HepG2 (cell line): ENCODE measurements around the gene PM20D1. TPM values are rescaled to one million over a fixed set of nuclear protein-coding genes. Genes with fewer than 3 reads are reported as not detected.

Experiments
- ATAC-seq: fragments of 200-7000 bp; cut with Tn5 transposase; 3 replicates; pipeline ENCODE4 v1.9.1; 2020; ENCODE audit warnings: mild to moderate bottlenecking, moderate library complexity
- BruUV-seq: library from RNA; stranded (reverse); fragments of 400-500 nt; replicated peaks from 2 replicates; lab custom pipeline; 2021; lab: Mats Ljungman, UMichigan
- CTCF ChIA-PET: fragments of 300-600 bp; formaldehyde crosslinking; extraction: SDS; loops from one replicate; lab custom pipeline; 2021; ENCODE audit warnings: low total read pairs, inconsistent platforms, low intra/inter-chr PET ratio; lab: Yijun Ruan, JAX
- POLR2A ChIA-PET: fragments of 350-600 bp; sonication (Branson Sonifier 250); formaldehyde crosslinking; loops from one replicate; lab custom pipeline; 2020; ENCODE audit warnings: antibody characterized with exemption, inconsistent platforms; lab: Yijun Ruan, JAX
- DNase-seq: peaks from one replicate; pipeline ENCODE4 v3.0.0-alpha.2; 2015; ENCODE audit warnings: low spot score
- FAIRE-seq: peaks from 3 replicates; lab custom pipeline; 2011; peaks lifted over from hg19 to GRCh38; lab: Jason Lieb, UNC
- H2AFZ ChIP-seq: one replicate; pipeline ENCODE4 v1.6.1; 2011; ENCODE audit warnings: low read length, inconsistent platforms
- H3K27ac ChIP-seq: fragments of 300-600 bp; 3 replicates; pipeline ENCODE4 v1.8.0; 2011; ENCODE audit warnings: mixed run types, mild to moderate bottlenecking, mixed read lengths, low read length, inconsistent platforms; ENCODE audit not compliant: insufficient read depth; ENCODE audit errors: extremely low read length
- H3K27me3 ChIP-seq, 2 experiments: fragments of 200-600 bp in 1 of 2; 2 replicates in 1 of 2; 3 replicates in 1 of 2; pipeline versions ENCODE4 v1.6.0 to v1.8.0; 2011; ENCODE audit warnings: low read length in 2 of 2, mild to moderate bottlenecking in 2 of 2, moderate library complexity in 2 of 2, inconsistent platforms in 1 of 2; ENCODE audit not compliant: insufficient read depth in 2 of 2, control insufficient read depth in 1 of 2
- H3K36me3 ChIP-seq, 2 experiments: fragments of 200-600 bp in 1 of 2; replicated peaks in 1 of 2; 2 replicates in 1 of 2; 3 replicates in 1 of 2; pipeline versions ENCODE4 v1.5.1 to v1.8.0; 2011; ENCODE audit warnings: low read length in 2 of 2, inconsistent platforms in 1 of 2; ENCODE audit not compliant: insufficient read depth in 2 of 2, control insufficient read depth in 1 of 2
- H3K4me1 ChIP-seq: 2 replicates; pipeline ENCODE4 v1.5.1; 2012; ENCODE audit warnings: low read length, inconsistent platforms; ENCODE audit not compliant: insufficient read depth
- H3K4me2 ChIP-seq: 2 replicates; pipeline ENCODE4 v1.6.0; 2011; ENCODE audit warnings: low read depth, low read length, inconsistent platforms
- H3K4me3 ChIP-seq, 3 experiments: fragments of 200-600 bp in 1 of 3; sonication (generic), shearing (Covaris generic) in 1 of 3; replicated peaks in 1 of 3; 2 replicates each; pipeline ENCODE4 v1.5.1; 2011 to 2016; ENCODE audit warnings: low read length in 3 of 3, inconsistent platforms in 2 of 3, low read depth in 2 of 3, mild to moderate bottlenecking in 2 of 3, control low read depth in 1 of 3, mixed read lengths in 1 of 3; ENCODE audit not compliant: insufficient read depth in 1 of 3
- H3K79me2 ChIP-seq: one replicate; pipeline ENCODE4 v1.6.1; 2011; ENCODE audit warnings: low read length, inconsistent platforms; ENCODE audit not compliant: insufficient read depth
- H3K9ac ChIP-seq: 2 replicates; pipeline ENCODE4 v1.6.0; 2011; ENCODE audit warnings: mild to moderate bottlenecking, low read depth, low read length, inconsistent platforms; ENCODE audit not compliant: insufficient read depth
- H3K9me3 ChIP-seq: 2 replicates; pipeline ENCODE4 v1.5.1; 2012; ENCODE audit warnings: mild to moderate bottlenecking, low read length
- H4K20me1 ChIP-seq: 2 replicates; pipeline ENCODE4 v1.6.0; 2011; ENCODE audit warnings: inconsistent platforms, mild to moderate bottlenecking, low read length, moderate library complexity; ENCODE audit not compliant: insufficient read depth
- CBX1 ChIP-seq: IDR thresholded peaks from one replicate; pipeline ENCODE4 v1.6.1; 2016; ENCODE audit warnings: antibody characterized with exemption, low read depth
- CCAR2 ChIP-seq: fragments of 200-400 bp; formaldehyde crosslinking; optimal IDR thresholded peaks from 2 replicates; pipeline ENCODE3; 2018; ENCODE audit warnings: low read depth, mild to moderate bottlenecking, low read length, moderate library complexity
- FOXO1 ChIP-seq: sonication (generic); formaldehyde crosslinking; IDR thresholded peaks from 2 replicates; pipeline ENCODE4 v1.4.0; 2020; ENCODE audit warnings: missing genetic modification reagents
- GABPA ChIP-seq, 2 experiments: IDR thresholded peaks; 2 replicates each; pipeline ENCODE4 v1.6.1; 2011 to 2016; ENCODE audit warnings: low read depth in 2 of 2, low read length in 1 of 2, missing biosample characterization in 1 of 2, missing genetic modification characterization in 1 of 2
- HMG20A ChIP-seq: IDR thresholded peaks from 2 replicates; pipeline ENCODE4 v1.6.1; 2016; ENCODE audit warnings: borderline replicate concordance
- HMG20B ChIP-seq: conservative IDR thresholded peaks from 2 replicates; pipeline ENCODE4 v1.6.1; 2016; ENCODE audit warnings: missing genetic modification reagents, missing compliant biosample characterization
- KMT2B ChIP-seq: IDR thresholded peaks from 2 replicates; pipeline ENCODE4 v1.6.1; 2016; ENCODE audit warnings: missing genetic modification reagents, missing compliant biosample characterization
- MTA1 ChIP-seq: sonication (generic); formaldehyde crosslinking; IDR thresholded peaks from 2 replicates; pipeline ENCODE4 v1.4.0; 2020; ENCODE audit warnings: missing genetic modification reagents, mild to moderate bottlenecking, borderline replicate concordance
- RNF2 ChIP-seq: fragments of 450-650 bp; conservative IDR thresholded peaks from 2 replicates; pipeline ENCODE4 v1.6.1; 2016; ENCODE audit warnings: low read depth
- SRF ChIP-seq: IDR thresholded peaks from 2 replicates; pipeline ENCODE4 v1.6.1; 2011; ENCODE audit warnings: mild to moderate bottlenecking, low read depth, low read length, moderate library complexity
- SRSF9 ChIP-seq: fragments of 200-400 bp; formaldehyde crosslinking; IDR thresholded peaks from 2 replicates; pipeline ENCODE4 v1.6.1; 2018; ENCODE audit warnings: borderline replicate concordance, mild to moderate bottlenecking, low read depth, low read length; ENCODE audit not compliant: insufficient read depth, poor library complexity, severe bottlenecking
- SRY ChIP-seq: sonication (generic); formaldehyde crosslinking; IDR thresholded peaks from 2 replicates; pipeline ENCODE4 v1.8.0; 2022; ENCODE audit warnings: mild to moderate bottlenecking, missing genetic modification reagents
- TCF12 ChIP-seq, 2 experiments: fragments of 450-650 bp in 1 of 2; sonication (generic) in 1 of 2; formaldehyde crosslinking in 1 of 2; IDR thresholded peaks; 2 replicates each; pipeline versions ENCODE4 v1.6.1 to v1.8.0; 2017 to 2022; ENCODE audit warnings: antibody characterized with exemption in 1 of 2, mild to moderate bottlenecking in 1 of 2, missing genetic modification reagents in 1 of 2, moderate library complexity in 1 of 2
- ZNF138 ChIP-seq: sonication (generic); formaldehyde crosslinking; IDR thresholded peaks from 2 replicates; pipeline ENCODE4 v1.5.0; 2020; ENCODE audit warnings: mild to moderate bottlenecking, low read depth, missing genetic modification reagents
- ZNF547 ChIP-seq: sonication (generic); formaldehyde crosslinking; IDR thresholded peaks from 2 replicates; pipeline ENCODE4 v1.5.1; 2020; ENCODE audit warnings: mild to moderate bottlenecking, missing genetic modification reagents
- ZNF737 ChIP-seq: sonication (generic); formaldehyde crosslinking; IDR thresholded peaks from 2 replicates; pipeline ENCODE4 v1.5.0; 2020; ENCODE audit warnings: missing genetic modification reagents, mild to moderate bottlenecking, borderline replicate concordance
- ZSCAN25 ChIP-seq: sonication (generic); formaldehyde crosslinking; IDR thresholded peaks from 2 replicates; pipeline ENCODE4 v1.8.0; 2022; ENCODE audit warnings: mild to moderate bottlenecking, missing genetic modification reagents
- WGBS: methylation state at CpG from one replicate; pipeline ENCODE4 v1.1.6; 2017; ENCODE audit warnings: low lambda C conversion rate; 5-methylcytosine and 5-hydroxymethylcytosine counted together
- in situ Hi-C: cut with HindIII; loops from 2 replicates; pipeline ENCODE4 v1.10.0; 2017; ENCODE audit warnings: low pct_unique_long_range_greater_than_20kb; ENCODE audit not compliant: extremely low pct_ligation_motif_present
- intact Hi-C: fragments of 100-400 bp; cut with micrococcal nuclease; formaldehyde crosslinking; loops from one replicate; pipeline ENCODE4 v1.10.0; 2022; ENCODE audit not compliant: unreplicated experiment
- polyA plus RNA-seq, 8 experiments: library from polyadenylated mRNA; depleted of rRNA in 3 of 8; stranded (reverse) in 7 of 8; unstranded in 1 of 8; fragments of >200 nt; fragmentation: Illumina TruSeq in 4 of 8; extraction: Trizol in 4 of 8; gene quantifications; 2 replicates each; pipeline versions ENCODE4 v1.2.1 to v1.2.3, GENCODE V29; 2011 to 2016; ENCODE audit warnings: low read depth in 4 of 8, missing spikeins in 1 of 8, mixed read lengths in 1 of 8; ENCODE audit not compliant: insufficient read depth in 1 of 8
- total RNA-seq, 5 experiments: library from RNA; depleted of rRNA; stranded (reverse); fragments of >200 nt; fragmentation: Illumina TruSeq; extraction: Trizol; gene quantifications; 2 replicates each; pipeline ENCODE4 v1.2.3, GENCODE V29; 2016; ENCODE audit warnings: low read depth in 1 of 5
- TF ChIP-seq, protein P1 (sequence below): sonication (generic); formaldehyde crosslinking; IDR thresholded peaks from 2 replicates; pipeline ENCODE4 v1.5.0; 2020; ENCODE audit warnings: missing genetic modification reagents
- TF ChIP-seq, protein P2 (sequence below): sonication (generic); formaldehyde crosslinking; IDR thresholded peaks from 2 replicates; pipeline ENCODE4 v1.5.1; 2020; ENCODE audit warnings: mild to moderate bottlenecking, missing genetic modification reagents, borderline replicate concordance

The PM20D1 gene
- total and polyA plus RNA-seq, 2 of the 13 experiments (the other 11 are each of a cell fraction or from before 2014, with no cell fraction given): not detected

DNA sequence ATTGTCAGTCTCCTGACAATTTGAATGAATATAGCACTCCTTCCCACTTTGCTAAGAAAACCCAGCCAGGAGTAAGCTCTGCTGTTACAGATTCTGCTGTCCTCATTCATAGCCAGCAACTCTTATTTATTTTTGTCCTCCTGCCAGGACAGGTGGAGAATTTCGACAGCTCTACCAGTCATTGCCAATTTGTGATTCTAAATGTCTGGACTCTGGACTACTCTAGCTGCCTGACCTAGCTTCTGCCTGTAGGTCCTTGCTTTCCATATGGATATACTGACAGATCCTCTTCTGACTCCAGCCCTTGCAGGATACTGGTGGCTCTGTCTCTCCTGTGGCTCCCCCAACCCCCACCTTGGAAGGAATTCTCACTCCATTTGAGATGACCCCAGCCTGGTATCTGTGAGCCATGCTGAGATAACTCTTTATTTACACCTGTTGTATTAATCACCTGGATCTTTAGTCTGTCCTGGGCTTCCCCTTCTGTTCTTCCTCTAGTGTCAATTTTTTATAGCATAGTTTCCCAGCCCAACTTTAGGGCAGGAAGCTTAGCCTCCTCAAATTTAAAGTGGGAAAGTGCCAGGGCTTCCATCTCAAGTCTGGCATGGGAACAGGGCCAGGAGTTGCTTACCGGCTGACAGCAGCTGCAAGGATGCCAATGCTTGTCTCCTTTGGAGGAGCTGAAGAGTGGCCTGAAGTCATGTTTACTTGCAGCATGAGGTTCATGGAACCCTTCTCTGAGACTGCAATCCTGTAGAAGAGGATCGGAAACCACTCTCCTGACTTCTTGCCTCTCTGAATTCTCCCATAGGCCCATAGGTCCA is 6.7 kb downstream of the PM20D1 start:
- ChIA-PET POLR2A (no interaction called here), CTCF (no interaction called here)
- no peaks in the 10 kb centered on the region for H3K4me1 ChIP-seq
- ATAC-seq (no peak), DNase-seq (no peak), FAIRE-seq (no peak)
- WGBS: 58% methylated on average over 3 of the region's 3 CpGs
- no peak overlapping the region for H3K4me2 ChIP-seq
- no peaks in the 10 kb centered on the region for H3K9me3 ChIP-seq
- H3K36me3 ChIP-seq: no peaks in the 10 kb centered on the region
- no peak overlapping the region for H2AFZ ChIP-seq
- no TSS peak for BruUV-seq
- no peak overlapping the region for H3K4me3 ChIP-seq
- intact Hi-C loops (no loop called here), in situ Hi-C loops (no loop called here)
- H3K27me3 ChIP-seq: peaks cover 7 to 8% of the 10 kb centered on the region in 2 experiments; a peak in 3 of 5 replicates
- no peak overlapping the region for H3K9ac ChIP-seq
- H3K79me2 ChIP-seq: no peaks in the 10 kb centered on the region
- no peaks in the 10 kb centered on the region for H4K20me1 ChIP-seq
- H3K27ac ChIP-seq: no peak overlapping the region
- TF ChIP-seq ZNF737 (CRISPR knock-in tag) (no peak), TCF12 (IDR thresholded peaks at IDR 0.05) (no peak), TCF12 (CRISPR knock-in tag; IDR thresholded peaks at IDR 0.05) (no peak), FOXO1 (CRISPR knock-in tag) (no peak), RNF2 (no peak), GABPA (IDR thresholded peaks at IDR 0.05; ENCODE audit: low read depth, low read length) (no peak), GABPA (CRISPR knock-in tag; IDR thresholded peaks at IDR 0.05; ENCODE audit: low read depth) (no peak), HMG20A (CRISPR knock-in tag) (no peak), KMT2B (no peak), HMG20B (no peak), CCAR2 (no peak), SRY (CRISPR knock-in tag) (no peak), ZNF138 (no peak), SRF (no peak), MTA1 (no peak), ZNF547 (CRISPR knock-in tag) (no peak), CBX1 (no peak), SRSF9 (no peak), ZSCAN25 (CRISPR knock-in tag) (no peak)
- TF ChIP-seq, protein P1, sequence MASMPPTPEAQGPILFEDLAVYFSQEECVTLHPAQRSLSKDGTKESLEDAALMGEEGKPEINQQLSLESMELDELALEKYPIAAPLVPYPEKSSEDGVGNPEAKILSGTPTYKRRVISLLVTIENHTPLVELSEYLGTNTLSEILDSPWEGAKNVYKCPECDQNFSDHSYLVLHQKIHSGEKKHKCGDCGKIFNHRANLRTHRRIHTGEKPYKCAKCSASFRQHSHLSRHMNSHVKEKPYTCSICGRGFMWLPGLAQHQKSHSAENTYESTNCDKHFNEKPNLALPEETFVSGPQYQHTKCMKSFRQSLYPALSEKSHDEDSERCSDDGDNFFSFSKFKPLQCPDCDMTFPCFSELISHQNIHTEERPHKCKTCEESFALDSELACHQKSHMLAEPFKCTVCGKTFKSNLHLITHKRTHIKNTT (CRISPR knock-in tag): no peak
- TF ChIP-seq, protein P2, sequence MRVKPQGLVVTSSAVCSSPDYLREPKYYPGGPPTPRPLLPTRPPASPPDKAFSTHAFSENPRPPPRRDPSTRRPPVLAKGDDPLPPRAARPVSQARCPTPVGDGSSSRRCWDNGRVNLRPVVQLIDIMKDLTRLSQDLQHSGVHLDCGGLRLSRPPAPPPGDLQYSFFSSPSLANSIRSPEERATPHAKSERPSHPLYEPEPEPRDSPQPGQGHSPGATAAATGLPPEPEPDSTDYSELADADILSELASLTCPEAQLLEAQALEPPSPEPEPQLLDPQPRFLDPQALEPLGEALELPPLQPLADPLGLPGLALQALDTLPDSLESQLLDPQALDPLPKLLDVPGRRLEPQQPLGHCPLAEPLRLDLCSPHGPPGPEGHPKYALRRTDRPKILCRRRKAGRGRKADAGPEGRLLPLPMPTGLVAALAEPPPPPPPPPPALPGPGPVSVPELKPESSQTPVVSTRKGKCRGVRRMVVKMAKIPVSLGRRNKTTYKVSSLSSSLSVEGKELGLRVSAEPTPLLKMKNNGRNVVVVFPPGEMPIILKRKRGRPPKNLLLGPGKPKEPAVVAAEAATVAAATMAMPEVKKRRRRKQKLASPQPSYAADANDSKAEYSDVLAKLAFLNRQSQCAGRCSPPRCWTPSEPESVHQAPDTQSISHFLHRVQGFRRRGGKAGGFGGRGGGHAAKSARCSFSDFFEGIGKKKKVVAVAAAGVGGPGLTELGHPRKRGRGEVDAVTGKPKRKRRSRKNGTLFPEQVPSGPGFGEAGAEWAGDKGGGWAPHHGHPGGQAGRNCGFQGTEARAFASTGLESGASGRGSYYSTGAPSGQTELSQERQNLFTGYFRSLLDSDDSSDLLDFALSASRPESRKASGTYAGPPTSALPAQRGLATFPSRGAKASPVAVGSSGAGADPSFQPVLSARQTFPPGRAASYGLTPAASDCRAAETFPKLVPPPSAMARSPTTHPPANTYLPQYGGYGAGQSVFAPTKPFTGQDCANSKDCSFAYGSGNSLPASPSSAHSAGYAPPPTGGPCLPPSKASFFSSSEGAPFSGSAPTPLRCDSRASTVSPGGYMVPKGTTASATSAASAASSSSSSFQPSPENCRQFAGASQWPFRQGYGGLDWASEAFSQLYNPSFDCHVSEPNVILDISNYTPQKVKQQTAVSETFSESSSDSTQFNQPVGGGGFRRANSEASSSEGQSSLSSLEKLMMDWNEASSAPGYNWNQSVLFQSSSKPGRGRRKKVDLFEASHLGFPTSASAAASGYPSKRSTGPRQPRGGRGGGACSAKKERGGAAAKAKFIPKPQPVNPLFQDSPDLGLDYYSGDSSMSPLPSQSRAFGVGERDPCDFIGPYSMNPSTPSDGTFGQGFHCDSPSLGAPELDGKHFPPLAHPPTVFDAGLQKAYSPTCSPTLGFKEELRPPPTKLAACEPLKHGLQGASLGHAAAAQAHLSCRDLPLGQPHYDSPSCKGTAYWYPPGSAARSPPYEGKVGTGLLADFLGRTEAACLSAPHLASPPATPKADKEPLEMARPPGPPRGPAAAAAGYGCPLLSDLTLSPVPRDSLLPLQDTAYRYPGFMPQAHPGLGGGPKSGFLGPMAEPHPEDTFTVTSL: no peak
